Measurements from ENCODE around the gene USP24.

DNA sequence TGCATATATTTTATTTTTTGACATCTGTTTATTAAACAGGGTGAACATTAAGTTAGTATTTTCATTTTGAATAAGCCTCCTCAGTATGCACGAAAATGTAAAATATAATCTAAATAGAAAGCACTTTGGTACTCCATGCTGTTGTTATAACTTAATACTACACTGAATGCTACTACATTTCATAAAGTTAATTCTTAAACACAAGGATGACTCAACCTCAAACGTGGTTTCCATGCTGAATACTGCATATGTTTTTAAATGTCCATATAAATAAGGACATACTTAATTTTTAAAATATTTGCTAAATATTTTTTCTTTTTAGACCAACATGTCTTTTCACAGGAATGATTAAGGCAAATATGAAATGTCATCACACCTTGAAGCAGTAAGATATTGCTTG, 83.9 kb downstream of the USP24 start:
- TF ChIP-seq, protein P1, sequence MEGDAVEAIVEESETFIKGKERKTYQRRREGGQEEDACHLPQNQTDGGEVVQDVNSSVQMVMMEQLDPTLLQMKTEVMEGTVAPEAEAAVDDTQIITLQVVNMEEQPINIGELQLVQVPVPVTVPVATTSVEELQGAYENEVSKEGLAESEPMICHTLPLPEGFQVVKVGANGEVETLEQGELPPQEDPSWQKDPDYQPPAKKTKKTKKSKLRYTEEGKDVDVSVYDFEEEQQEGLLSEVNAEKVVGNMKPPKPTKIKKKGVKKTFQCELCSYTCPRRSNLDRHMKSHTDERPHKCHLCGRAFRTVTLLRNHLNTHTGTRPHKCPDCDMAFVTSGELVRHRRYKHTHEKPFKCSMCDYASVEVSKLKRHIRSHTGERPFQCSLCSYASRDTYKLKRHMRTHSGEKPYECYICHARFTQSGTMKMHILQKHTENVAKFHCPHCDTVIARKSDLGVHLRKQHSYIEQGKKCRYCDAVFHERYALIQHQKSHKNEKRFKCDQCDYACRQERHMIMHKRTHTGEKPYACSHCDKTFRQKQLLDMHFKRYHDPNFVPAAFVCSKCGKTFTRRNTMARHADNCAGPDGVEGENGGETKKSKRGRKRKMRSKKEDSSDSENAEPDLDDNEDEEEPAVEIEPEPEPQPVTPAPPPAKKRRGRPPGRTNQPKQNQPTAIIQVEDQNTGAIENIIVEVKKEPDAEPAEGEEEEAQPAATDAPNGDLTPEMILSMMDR (IDR thresholded peaks at IDR 0.05) = no peak
- TF ChIP-seq MXI1 (IDR thresholded peaks at IDR 0.05; ENCODE audit: low read depth, low read length) (no peak), GATA2 (CRISPR knock-in tag; IDR thresholded peaks at IDR 0.05) (no peak), POLR2AphosphoS5 (IDR thresholded peaks at IDR 0.05; ENCODE audit: low read depth, low read length) (no peak), EP300 (IDR thresholded peaks at IDR 0.05; ENCODE audit: borderline replicate concordance in 1 of 2, low read depth in 1 of 2, low read length in 1 of 2) (no peak), CHD2 (IDR thresholded peaks at IDR 0.05; ENCODE audit: low read length, partially characterized antibody) (no peak), SIN3A (IDR thresholded peaks at IDR 0.05; ENCODE audit: borderline replicate concordance, low read depth, low read length) (no peak), RCOR1 (IDR thresholded peaks at IDR 0.05; ENCODE audit: low read length) (no peak)
- TF ChIP-seq, protein P2, sequence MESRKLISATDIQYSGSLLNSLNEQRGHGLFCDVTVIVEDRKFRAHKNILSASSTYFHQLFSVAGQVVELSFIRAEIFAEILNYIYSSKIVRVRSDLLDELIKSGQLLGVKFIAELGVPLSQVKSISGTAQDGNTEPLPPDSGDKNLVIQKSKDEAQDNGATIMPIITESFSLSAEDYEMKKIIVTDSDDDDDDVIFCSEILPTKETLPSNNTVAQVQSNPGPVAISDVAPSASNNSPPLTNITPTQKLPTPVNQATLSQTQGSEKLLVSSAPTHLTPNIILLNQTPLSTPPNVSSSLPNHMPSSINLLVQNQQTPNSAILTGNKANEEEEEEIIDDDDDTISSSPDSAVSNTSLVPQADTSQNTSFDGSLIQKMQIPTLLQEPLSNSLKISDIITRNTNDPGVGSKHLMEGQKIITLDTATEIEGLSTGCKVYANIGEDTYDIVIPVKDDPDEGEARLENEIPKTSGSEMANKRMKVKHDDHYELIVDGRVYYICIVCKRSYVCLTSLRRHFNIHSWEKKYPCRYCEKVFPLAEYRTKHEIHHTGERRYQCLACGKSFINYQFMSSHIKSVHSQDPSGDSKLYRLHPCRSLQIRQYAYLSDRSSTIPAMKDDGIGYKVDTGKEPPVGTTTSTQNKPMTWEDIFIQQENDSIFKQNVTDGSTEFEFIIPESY (IDR thresholded peaks at IDR 0.05; ENCODE audit: borderline replicate concordance, low read depth) = no peak
